Fibroblast of pulmonary artery (primary cell): ENCODE data around the gene CSF2.
A peak's percentile ranks its signal among the peaks of the same experiment; 100 is the strongest.

Source experiments
- DNase-seq: peaks from one replicate; pipeline ENCODE4 v3.0.0-alpha.2; 2010; ENCODE audit warnings: low read depth
- H3K4me3 ChIP-seq: replicated peaks from 2 replicates; pipeline ENCODE4 v1.5.1; 2011; ENCODE audit warnings: low read depth, mild to moderate bottlenecking, control low read depth, low read length, moderate library complexity
- TF ChIP-seq, protein P1 (sequence below): IDR thresholded peaks from 2 replicates; pipeline ENCODE4 v1.5.1; 2011; ENCODE audit warnings: mild to moderate bottlenecking, control low read depth, low read length, inconsistent platforms; ENCODE audit errors: missing control alignments

The CSF2 gene

GRCh38 chr5:132059043-132059695 lies 14.4 kb upstream of the CSF2 start:
- TF ChIP-seq, protein P1, sequence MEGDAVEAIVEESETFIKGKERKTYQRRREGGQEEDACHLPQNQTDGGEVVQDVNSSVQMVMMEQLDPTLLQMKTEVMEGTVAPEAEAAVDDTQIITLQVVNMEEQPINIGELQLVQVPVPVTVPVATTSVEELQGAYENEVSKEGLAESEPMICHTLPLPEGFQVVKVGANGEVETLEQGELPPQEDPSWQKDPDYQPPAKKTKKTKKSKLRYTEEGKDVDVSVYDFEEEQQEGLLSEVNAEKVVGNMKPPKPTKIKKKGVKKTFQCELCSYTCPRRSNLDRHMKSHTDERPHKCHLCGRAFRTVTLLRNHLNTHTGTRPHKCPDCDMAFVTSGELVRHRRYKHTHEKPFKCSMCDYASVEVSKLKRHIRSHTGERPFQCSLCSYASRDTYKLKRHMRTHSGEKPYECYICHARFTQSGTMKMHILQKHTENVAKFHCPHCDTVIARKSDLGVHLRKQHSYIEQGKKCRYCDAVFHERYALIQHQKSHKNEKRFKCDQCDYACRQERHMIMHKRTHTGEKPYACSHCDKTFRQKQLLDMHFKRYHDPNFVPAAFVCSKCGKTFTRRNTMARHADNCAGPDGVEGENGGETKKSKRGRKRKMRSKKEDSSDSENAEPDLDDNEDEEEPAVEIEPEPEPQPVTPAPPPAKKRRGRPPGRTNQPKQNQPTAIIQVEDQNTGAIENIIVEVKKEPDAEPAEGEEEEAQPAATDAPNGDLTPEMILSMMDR = no peak
- no peak for DNase-seq
- no peak overlapping the region for H3K4me3 ChIP-seq

GRCh38 chr5:132059696-132060500 lies 13.7 kb upstream of the CSF2 start:
- no peak for DNase-seq
- TF ChIP-seq, protein P1 = no peak
- H3K4me3 ChIP-seq = no peak overlapping the region

GRCh38 chr5:132060501-132061161 lies 13.0 kb upstream of the CSF2 start, which contains the start of gene IL3:
IL3 (plus strand) TSS chr5:132060655; CDS start chr5:132060707, 52 bp downstream.
- no peak for DNase-seq
- TF ChIP-seq, protein P1 = no peak
- no peak within 1 kb of the TSS for H3K4me3 ChIP-seq

DNA sequence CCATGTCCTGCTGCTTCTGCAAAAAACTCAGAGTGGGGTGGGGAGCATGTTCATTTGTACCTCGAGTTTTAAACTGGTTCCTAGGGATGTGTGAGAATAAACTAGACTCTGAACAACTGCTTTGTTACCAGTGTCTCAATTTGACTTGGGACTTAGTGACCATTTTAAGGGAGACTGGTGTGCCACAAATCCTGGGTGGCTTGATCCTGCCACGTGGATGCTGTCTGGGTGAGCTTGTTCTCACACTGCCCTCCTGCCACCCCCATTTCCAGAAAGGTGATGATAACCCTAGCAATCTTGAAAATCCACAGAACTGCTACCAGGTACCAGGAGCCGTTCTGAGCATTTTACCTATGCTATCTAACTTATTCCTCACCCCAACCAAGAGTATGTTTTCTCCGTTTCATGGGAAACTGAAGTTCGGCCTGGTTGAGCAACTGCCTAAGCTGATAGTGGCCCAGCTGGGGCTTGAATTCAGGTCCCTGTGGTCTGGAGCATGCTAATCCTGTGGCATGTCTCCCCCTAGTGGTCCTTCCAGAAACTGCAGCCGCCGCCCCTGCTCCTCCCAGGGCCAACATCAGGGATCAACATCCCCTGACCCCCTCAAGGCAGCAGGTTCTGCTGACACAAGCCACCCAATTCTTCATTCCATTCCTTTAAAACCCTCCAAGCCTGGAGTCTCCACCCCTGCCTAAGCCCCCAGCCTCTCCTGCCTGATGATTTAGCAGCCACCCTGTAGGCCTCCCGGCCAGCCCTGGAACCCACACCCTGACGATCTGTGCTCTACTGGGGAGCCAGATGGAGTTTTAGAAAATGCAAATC lies 10.3 kb upstream of the CSF2 start:
- DNase-seq = peak; percentile 85
- no peak overlapping the region for H3K4me3 ChIP-seq
- TF ChIP-seq, protein P1 = peak; percentile 98

DNA sequence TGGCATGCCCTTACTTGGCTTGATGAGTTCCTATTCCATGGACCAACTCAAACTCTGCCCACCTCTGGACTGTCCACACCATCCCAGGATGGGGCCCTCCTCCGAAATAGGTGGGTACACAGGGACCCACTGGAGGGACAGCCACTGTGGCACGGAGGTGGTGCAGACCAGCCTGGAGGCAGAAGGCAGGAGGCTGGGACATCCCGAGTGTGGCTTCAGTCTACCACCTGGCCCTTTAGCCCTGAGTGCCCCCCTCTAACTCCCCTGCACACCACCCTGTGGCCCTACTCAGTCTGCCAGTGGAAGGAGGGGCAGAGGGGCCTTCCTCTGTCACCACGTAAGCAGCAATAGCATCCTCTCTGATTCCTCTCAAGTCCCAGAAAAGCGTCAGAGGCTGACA lies 9.4 kb upstream of the CSF2 start:
- H3K4me3 ChIP-seq = no peak overlapping the region
- TF ChIP-seq, protein P1 = no peak
- DNase-seq = no peak

GRCh38 chr5:132064738-132065331 lies 8.8 kb upstream of the CSF2 start:
- no peak overlapping the region for H3K4me3 ChIP-seq
- peak; percentile 84 for DNase-seq
- TF ChIP-seq, protein P1 = peak; percentile 99
